GM19035 (cell line): Measurements from ENCODE around the gene NOTUM.
"Not testable (repeated sequence)": the region's sequence is repeated elsewhere in the genome, so short reads cannot be mapped to it uniquely, and the experiment has no call there.

ENCODE experiments used
- ATAC-seq: cut with Tn5 transposase; IDR thresholded peaks from one replicate; pipeline ENCODE4 v1.9.1; 2021; ENCODE audit not compliant: unreplicated experiment

Gene NOTUM

GRCh38 chr17:81958633-81959342 is 2.2 kb downstream of the NOTUM start:
- ATAC-seq: no peak

DNA sequence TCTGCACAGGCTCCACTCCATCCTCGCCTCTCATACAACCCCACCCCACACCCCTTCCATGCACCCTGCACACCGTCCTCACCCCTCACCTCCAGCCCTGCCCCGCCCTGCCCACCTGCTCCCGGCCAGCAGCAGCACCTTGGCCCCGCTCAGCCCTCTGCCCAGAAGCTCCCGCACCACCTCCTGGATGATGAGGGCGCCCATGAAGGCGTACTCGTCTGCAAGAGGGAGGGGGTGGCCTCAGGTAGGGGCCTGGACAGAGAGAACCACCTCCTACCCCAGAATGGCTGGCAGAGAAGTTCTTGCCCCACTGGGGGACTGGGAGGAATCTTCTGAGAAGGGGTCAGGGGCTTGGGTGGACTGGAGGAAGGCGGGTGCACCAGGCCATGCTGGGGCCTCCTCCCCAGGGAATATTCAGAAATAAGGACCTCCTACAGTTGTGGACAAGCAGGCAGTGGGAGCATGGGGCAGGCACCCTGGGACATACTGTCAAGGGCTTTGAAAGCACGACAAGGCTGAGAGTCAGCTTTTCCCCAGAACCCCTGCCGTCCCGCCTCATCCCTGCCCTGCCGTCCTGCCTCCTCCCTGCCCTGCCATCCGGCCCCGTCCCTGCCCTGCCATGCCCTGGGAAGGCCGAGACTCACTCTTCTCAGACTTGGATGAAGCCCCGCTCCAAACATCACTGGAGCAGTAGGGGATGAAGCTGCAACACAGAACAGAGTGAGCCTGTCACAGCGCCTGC is 3.1 kb downstream of the NOTUM start:
- no peak for ATAC-seq

GRCh38 chr17:81956607-81957589 is 4.1 kb downstream of the NOTUM start:
- ATAC-seq: no peak

- ATAC-seq: no peak
These were observed 5.0 kb downstream of the NOTUM start for GRCh38 chr17:81955756-81956544.

DNA sequence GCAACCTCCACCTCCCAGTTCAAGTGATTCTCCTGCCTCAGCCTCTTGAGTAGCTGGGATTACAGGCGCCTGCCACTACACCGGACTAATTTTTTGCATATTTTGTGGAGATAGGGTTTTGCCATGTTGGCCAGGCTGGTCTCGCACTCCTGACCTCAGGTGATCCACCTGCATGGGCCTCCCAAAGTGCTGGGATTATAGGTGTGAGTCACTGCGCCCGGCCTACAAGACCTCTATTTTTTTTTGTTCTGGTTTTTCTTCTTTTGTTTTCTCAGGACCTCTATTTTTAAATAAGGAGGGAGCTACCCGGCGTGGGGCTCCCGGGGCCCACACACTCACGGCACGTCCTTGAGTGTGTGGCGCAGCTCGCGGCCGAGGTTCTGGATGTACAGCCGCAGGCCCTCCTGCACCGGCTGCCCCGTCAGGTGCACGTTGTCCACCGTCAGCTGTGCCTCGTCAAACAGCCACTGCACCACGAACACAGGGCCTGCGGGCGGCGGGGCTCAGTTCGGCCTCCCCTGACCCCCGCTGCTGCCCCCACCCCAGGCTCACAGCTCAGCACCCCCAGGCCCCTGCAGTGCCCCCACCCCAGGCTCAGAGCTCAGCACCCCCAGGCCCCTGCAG is 5.8 kb downstream of the NOTUM start:
- ATAC-seq: no peak

GRCh38 chr17:81954131-81955057 is 6.6 kb downstream of the NOTUM start:
- ATAC-seq: no peak

- not testable (repeated sequence) for ATAC-seq
These were observed 7.5 kb downstream of the NOTUM start for GRCh38 chr17:81953443-81953842.

- no peak for ATAC-seq
These were observed 8.2 kb downstream of the NOTUM start for GRCh38 chr17:81952792-81953228.

DNA sequence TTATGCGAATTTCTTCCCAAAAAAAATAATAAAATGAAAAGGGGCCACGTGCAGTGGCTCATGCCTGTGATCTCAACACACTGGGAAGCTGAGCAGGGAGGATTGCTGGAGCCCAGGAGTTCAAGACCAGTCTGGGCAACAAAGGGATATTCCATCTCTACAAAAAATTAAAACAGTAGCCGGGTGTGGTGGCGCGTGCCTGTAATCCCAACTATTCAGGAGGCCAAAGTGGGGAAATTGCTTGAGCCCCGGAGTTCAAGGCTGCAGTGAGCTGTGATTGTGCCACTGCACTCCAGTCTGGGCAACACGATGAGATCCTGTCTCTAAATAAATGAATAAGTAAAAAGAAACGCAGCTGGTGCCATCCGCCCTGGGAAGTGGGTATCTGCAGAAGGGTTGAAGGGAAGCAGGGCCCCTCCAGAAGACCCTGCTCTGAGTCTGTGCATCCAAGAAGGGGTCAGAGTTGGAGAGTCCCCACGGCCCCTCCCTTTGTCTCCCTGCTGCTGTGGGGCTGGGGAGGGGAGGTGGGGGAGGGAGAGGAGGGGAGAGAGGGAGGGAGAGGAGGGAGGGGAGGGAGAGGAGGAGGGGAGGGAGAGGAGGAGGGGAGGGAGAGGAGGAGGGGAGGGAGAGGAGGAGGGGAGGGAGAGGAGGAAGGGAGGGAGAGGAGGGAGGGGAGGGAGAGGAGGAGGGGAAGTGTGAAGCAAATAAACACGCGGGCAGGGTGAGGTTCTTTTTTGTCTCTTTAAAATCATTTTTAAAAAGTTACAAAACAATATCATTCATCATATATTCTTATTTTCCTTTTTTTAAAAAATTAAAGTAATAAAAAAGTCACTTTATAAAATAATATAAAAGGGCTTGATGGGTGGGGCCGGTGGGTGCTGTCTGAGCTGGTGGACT is 9.0 kb downstream of the NOTUM start:
- no peak for ATAC-seq

DNA sequence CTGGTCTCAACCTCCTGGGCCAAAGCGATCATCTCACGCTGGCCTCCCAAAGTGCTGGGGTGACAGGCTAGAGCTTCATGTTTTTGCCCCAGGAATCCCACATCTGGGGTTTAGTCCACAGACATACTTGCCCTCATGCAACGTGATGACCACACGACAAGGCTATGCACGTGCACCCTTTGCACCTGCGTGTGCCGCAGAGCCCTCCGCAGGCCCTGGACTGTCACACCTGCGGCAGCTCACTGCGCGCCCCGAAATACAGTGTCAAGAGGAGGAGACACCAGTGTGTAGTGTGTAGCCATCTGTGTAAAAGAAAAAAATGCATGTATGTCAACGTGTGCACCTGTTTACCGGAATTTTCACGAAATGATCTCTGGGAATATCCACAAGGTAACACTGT is 10.5 kb downstream of the NOTUM start:
- ATAC-seq: no peak

DNA sequence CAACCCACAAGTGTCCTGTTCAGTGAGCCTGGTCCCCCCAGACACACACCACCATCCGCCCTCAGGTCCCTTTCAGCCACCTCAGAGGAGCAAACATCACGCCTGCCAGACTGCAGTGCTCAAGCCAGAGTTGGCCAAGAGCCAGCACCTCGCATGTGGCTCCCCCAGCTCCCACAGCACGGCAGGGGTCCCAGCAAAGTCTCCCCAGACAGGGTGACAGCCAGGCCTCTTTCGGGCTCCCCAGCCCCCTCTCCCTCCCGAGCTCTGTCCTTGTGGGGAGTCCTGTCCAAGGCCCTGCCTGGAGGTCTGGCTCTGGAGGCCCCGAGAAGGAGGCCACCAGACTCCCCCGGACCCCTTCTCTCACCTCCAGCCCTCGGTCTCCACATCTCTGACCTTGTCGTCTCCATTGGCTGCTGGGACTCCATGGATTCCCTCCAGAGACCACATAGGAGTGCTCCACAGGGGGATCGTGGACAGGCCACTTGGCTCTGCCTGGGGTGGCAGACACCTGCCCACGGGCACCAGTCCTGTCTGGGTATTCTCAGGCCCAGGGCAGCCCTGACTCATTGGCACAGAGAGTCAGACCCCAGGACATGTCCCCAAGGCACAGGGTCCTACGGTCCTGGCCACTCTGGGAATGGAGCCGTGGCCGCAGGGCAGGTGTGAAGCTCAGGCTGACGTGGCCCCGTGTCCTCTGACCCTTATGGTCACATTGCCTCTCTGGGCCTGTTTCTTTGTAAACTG is 12.2 kb downstream of the NOTUM start:
- no peak for ATAC-seq

DNA sequence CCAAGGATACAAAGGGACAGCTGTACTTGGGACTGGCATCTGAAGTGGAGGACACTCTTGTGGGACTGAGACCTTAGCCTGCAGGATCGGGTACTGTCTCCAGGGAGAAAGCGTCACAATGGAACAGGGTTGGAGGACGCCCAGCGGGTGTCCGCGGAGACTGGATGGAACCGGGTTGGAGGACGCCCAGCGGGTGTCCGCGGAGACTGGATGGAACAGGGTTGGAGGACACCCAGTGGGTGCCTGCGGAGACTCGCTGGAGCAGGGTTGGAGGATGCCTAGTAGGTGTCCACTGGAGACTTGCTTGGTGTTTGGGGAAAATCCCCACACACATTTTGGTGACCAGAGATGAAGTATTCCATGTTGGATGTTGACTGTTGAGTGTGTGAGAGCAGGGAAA is 13.8 kb downstream of the NOTUM start, which contains the start of gene MYADML2:
Gene MYADML2 (minus strand): TSS at position 45 of the 400 bp plus-strand sequence. CDS start 5,492 bp downstream, outside the sequence.
- no peak for ATAC-seq

DNA sequence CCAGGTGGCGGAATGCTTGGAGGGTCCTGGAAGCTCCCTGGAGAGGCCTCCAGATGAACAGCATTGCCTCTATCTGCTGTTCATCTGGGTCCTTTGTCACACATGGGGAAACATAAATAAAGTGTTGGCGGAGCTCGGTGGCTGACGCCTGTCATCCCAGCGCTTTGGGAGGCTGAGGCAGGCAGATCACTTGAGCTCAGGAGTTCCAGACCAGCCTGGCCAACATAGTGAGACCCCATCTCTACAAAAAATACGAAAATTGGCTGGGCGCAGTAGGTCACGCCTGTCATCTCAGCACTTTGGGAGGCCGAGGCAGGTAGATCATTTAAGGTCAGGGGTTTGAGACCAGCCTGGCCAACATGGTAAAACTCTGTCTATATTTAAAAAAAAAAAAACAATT is 16.1 kb downstream of the NOTUM start:
- no peak for ATAC-seq

GRCh38 chr17:81942167-81942553 is 18.8 kb downstream of the NOTUM start:
- no peak for ATAC-seq

DNA sequence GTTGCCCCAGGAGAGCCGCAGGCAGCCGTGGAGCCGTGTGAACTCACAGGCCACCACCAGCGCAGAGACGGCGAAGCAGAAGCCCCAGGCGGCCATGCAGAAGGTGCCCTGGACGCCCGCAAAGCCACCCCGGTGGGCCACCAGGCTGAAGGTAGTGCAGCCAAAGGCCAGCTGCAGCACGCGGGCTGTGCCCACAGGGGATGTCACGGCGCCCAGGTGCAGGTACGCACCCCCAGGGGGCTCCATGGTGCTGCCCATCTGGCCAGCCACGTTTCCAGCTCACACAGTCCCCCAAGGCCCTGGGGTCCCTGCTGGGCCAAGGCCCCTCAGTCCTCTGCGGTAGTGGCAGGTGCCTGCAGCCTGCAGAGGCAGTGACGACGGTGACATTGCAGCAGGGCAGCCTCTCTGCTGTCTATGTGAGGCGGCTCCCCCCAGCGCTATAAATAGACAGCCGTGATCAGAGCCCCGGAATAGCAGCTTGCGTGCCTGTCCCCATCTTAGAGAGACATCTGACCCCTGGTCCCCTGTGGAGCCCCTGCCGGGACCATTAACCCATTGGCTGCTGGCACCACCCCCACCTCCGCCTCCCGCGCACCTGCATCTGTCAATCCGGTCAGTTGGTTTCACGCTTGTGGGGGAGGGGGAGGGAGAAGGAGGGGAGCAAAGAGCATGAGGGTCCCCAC is 19.4 kb downstream of the NOTUM start:
- ATAC-seq: no peak
